Loucy (cell line): ENCODE data around the gene VKORC1.

ENCODE experiments used
- EZH2phosphoT487 ChIP-seq: fragments of 200-600 bp; IDR thresholded peaks from 2 replicates; pipeline ENCODE4 v1.6.1; 2018; ENCODE audit warnings: antibody characterized with exemption, mild to moderate bottlenecking, moderate library complexity, borderline replicate concordance
- TF ChIP-seq, protein P1 (sequence below): fragments of 200-600 bp; sonication (generic); conservative IDR thresholded peaks from 2 replicates; pipeline ENCODE4 v1.5.1; 2014; ENCODE audit warnings: mild to moderate bottlenecking, antibody characterized with exemption, low read length

- TF ChIP-seq EZH2phosphoT487 = no peak
- TF ChIP-seq, protein P1, sequence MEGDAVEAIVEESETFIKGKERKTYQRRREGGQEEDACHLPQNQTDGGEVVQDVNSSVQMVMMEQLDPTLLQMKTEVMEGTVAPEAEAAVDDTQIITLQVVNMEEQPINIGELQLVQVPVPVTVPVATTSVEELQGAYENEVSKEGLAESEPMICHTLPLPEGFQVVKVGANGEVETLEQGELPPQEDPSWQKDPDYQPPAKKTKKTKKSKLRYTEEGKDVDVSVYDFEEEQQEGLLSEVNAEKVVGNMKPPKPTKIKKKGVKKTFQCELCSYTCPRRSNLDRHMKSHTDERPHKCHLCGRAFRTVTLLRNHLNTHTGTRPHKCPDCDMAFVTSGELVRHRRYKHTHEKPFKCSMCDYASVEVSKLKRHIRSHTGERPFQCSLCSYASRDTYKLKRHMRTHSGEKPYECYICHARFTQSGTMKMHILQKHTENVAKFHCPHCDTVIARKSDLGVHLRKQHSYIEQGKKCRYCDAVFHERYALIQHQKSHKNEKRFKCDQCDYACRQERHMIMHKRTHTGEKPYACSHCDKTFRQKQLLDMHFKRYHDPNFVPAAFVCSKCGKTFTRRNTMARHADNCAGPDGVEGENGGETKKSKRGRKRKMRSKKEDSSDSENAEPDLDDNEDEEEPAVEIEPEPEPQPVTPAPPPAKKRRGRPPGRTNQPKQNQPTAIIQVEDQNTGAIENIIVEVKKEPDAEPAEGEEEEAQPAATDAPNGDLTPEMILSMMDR = no peak
These were observed 14.5 kb downstream of the VKORC1 start for GRCh38 chr16:31080035-31080629.
